OCI-LY7 (cell line): Measurements from ENCODE around the gene FAM162A. TPM values are rescaled to one million over a fixed set of nuclear protein-coding genes. Genes with fewer than 3 reads are reported as not detected.

Experiments used
- BruUV-seq: library from RNA; stranded (reverse); fragments of 400-500 nt; replicated peaks from 2 replicates; lab custom pipeline; 2021; lab: Mats Ljungman, UMichigan
- CTCF ChIA-PET: fragments of 300-600 bp; sonication (Branson Sonifier 250); formaldehyde crosslinking; loops from one replicate; lab custom pipeline; 2022; ENCODE audit warnings: antibody characterized with exemption; ENCODE audit not compliant: unreplicated experiment; lab: Charles Lee
- POLR2A ChIA-PET: fragments of 300-600 bp; sonication (Branson Sonifier 250); formaldehyde crosslinking; loops from one replicate; lab custom pipeline; 2022; ENCODE audit warnings: antibody characterized with exemption; lab: Charles Lee
- DNase-seq: peaks from one replicate; pipeline ENCODE4 v3.0.0-alpha.2; 2015; ENCODE audit warnings: low spot score
- H2AFZ ChIP-seq: fragments of 200-600 bp; sonication (generic), shearing (Covaris generic); 2 replicates; pipeline ENCODE4 v1.6.1; 2014; ENCODE audit warnings: mild to moderate bottlenecking, antibody characterized with exemption, low read length, moderate library complexity
- H3K27ac ChIP-seq: fragments of 200-600 bp; sonication (generic); 2 replicates; pipeline ENCODE4 v1.5.1; 2014; ENCODE audit warnings: mixed run types, low read depth, mild to moderate bottlenecking, moderate library complexity, low read length, inconsistent platforms; ENCODE audit not compliant: poor library complexity, severe bottlenecking
- H3K36me3 ChIP-seq: fragments of 200-600 bp; sonication (generic); 2 replicates; pipeline ENCODE4 v1.6.1; 2014; ENCODE audit warnings: mild to moderate bottlenecking, antibody characterized with exemption, low read length, moderate library complexity, mixed read lengths; ENCODE audit not compliant: insufficient read depth
- H3K4me1 ChIP-seq: fragments of 200-600 bp; sonication (generic); 2 replicates; pipeline ENCODE4 v1.5.1; 2014; ENCODE audit warnings: mild to moderate bottlenecking, low read length; ENCODE audit not compliant: insufficient read depth, poor library complexity, severe bottlenecking
- H3K4me2 ChIP-seq: fragments of 200-600 bp; sonication (generic); 2 replicates; pipeline ENCODE4 v1.6.1; 2014; ENCODE audit warnings: mild to moderate bottlenecking, low read length
- H3K4me3 ChIP-seq: fragments of 200-600 bp; sonication (generic); 2 replicates; pipeline ENCODE4 v1.5.1; 2014; ENCODE audit warnings: mild to moderate bottlenecking, low read depth, low read length; ENCODE audit not compliant: poor library complexity, severe bottlenecking
- H3K79me2 ChIP-seq: fragments of 200-600 bp; sonication (generic); 2 replicates; pipeline ENCODE4 v1.6.1; 2016; ENCODE audit warnings: low read depth, mild to moderate bottlenecking, low read length, moderate library complexity, mixed read lengths; ENCODE audit not compliant: insufficient read depth
- H3K9me2 ChIP-seq: fragments of 200-600 bp; sonication (generic); 2 replicates; pipeline ENCODE4 v1.6.1; 2016; ENCODE audit warnings: mild to moderate bottlenecking, low read length, mixed read lengths; ENCODE audit not compliant: insufficient read depth
- H3K9me3 ChIP-seq: fragments of 200-600 bp; sonication (generic); 2 replicates; pipeline ENCODE4 v1.6.1; 2014; ENCODE audit warnings: mild to moderate bottlenecking, mixed run types, low read length, mixed read lengths
- H4K20me1 ChIP-seq: fragments of 200-600 bp; sonication (generic); 2 replicates; pipeline ENCODE4 v1.6.1; 2014; ENCODE audit warnings: mild to moderate bottlenecking, antibody characterized with exemption, low read length, moderate library complexity, mixed read lengths; ENCODE audit not compliant: insufficient read depth
- EZH2phosphoT487 ChIP-seq: fragments of 200-600 bp; sonication (generic); IDR thresholded peaks from 2 replicates; pipeline ENCODE4 v1.6.1; 2018; ENCODE audit warnings: low read depth, borderline replicate concordance, mild to moderate bottlenecking, mixed run types, antibody characterized with exemption, low read length, moderate library complexity, mixed read lengths
- intact Hi-C: fragments of 100-400 bp; cut with micrococcal nuclease; formaldehyde crosslinking; loops from one replicate; pipeline ENCODE4 v1.10.0; 2022; ENCODE audit not compliant: unreplicated experiment
- total RNA-seq, 2 experiments: library from RNA; depleted of rRNA in 1 of 2; stranded (reverse); fragments of >200 nt in 1 of 2; shearing (Covaris generic) in 1 of 2; gene quantifications; 2 replicates each; pipeline ENCODE4 v1.2.3, GENCODE V29; 2014 to 2022
- TF ChIP-seq, protein P1 (sequence below): fragments of 200-600 bp; sonication (generic); conservative IDR thresholded peaks from 2 replicates; pipeline ENCODE4 v1.5.1; 2014; ENCODE audit warnings: mild to moderate bottlenecking, antibody characterized with exemption, low read length, moderate library complexity, mixed read lengths

The FAM162A gene
- total RNA-seq, 2 experiments from 2014 or later = 43.2 to 61.1 TPM

- no peak overlapping the region for H3K27ac ChIP-seq
- ChIA-PET POLR2A (no interaction called here), CTCF (no interaction called here)
- H3K4me1 ChIP-seq = peaks cover 19% of the 10 kb centered on the region
- H4K20me1 ChIP-seq = no peaks in the 10 kb centered on the region
- H3K9me3 ChIP-seq = no peaks in the 10 kb centered on the region
- H3K4me2 ChIP-seq = no peak overlapping the region
- no peak for TF ChIP-seq EZH2phosphoT487
- TF ChIP-seq, protein P1, sequence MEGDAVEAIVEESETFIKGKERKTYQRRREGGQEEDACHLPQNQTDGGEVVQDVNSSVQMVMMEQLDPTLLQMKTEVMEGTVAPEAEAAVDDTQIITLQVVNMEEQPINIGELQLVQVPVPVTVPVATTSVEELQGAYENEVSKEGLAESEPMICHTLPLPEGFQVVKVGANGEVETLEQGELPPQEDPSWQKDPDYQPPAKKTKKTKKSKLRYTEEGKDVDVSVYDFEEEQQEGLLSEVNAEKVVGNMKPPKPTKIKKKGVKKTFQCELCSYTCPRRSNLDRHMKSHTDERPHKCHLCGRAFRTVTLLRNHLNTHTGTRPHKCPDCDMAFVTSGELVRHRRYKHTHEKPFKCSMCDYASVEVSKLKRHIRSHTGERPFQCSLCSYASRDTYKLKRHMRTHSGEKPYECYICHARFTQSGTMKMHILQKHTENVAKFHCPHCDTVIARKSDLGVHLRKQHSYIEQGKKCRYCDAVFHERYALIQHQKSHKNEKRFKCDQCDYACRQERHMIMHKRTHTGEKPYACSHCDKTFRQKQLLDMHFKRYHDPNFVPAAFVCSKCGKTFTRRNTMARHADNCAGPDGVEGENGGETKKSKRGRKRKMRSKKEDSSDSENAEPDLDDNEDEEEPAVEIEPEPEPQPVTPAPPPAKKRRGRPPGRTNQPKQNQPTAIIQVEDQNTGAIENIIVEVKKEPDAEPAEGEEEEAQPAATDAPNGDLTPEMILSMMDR = peak; percentile 48; the same call in 1 of the 2 replicates
- BruUV-seq = no TSS peak
- DNase-seq = no peak
- peaks cover 25% of the 10 kb centered on the region for H3K79me2 ChIP-seq
- peaks cover 24% of the 10 kb centered on the region for H3K36me3 ChIP-seq
- intact Hi-C loops = loop anchor here (10.0 kb wide), 2 partner anchors 393 to 817 kb away; partner anchors contain the start of gene SEC22A
- no peaks in the 10 kb centered on the region for H3K9me2 ChIP-seq
- no peak overlapping the region for H2AFZ ChIP-seq
- no peak overlapping the region for H3K4me3 ChIP-seq
These were observed 3.7 kb downstream of the FAM162A start for GRCh38 chr3:122387709-122388108.

DNA sequence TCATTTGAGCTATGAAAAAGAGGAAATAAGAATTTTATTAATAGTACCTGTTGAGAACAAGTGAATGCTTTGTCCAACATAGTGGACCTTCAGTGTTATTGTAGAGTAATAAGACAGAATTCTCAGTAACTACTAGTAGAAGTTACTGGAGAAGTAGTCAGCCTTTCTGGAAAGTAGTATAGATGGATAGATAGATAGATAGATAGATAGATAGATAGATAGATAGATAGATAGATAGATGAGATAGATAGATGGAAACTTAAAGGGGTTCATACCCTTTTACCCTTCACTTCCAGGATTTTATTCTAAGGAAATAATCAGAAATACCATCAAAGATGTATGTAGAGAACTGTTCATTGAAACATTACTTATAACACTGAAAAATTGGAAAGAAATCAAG, 5.2 kb downstream of the FAM162A start:
- no peak overlapping the region for H2AFZ ChIP-seq
- no peak overlapping the region for H3K4me2 ChIP-seq
- TF ChIP-seq, protein P1 = no peak
- TF ChIP-seq EZH2phosphoT487 = no peak
- H3K9me3 ChIP-seq = no peaks in the 10 kb centered on the region
- no peak for DNase-seq
- peaks cover 36% of the 10 kb centered on the region for H3K36me3 ChIP-seq
- ChIA-PET POLR2A (interaction anchor here (0.5 to 1.2 kb wide), 5 partner anchors 27 to 435 kb away, joined by 3 to 6 read pairs (median 3); no protein-coding TSS in a partner anchor), CTCF (no interaction called here)
- H3K4me3 ChIP-seq = no peak overlapping the region
- no peak overlapping the region for H3K27ac ChIP-seq
- no peaks in the 10 kb centered on the region for H3K9me2 ChIP-seq
- intact Hi-C loops = loop anchor here (10.0 kb wide), 2 partner anchors 394 to 816 kb away; partner anchors contain the start of gene SEC22A
- H3K79me2 ChIP-seq = peaks cover 17% of the 10 kb centered on the region; the same call in 1 of the 2 replicates
- BruUV-seq = no TSS peak
- 0 out of 2 replicates have a peak, but pooled peaks cover 5% of the 10 kb centered on the region for H4K20me1 ChIP-seq
- peaks cover 13% of the 10 kb centered on the region for H3K4me1 ChIP-seq

- ChIA-PET CTCF (no interaction called here), POLR2A (interaction anchor here (0.6 to 1.2 kb wide), 4 partner anchors 18 to 290 kb away, joined by 3 to 9 read pairs (median 3); no protein-coding TSS in a partner anchor)
- TF ChIP-seq, protein P1 = no peak
- no peak for TF ChIP-seq EZH2phosphoT487
- intact Hi-C loops = loop anchor here (5.0 to 10.0 kb wide), 3 partner anchors 272 to 815 kb away; partner anchors contain the start of gene SEC22A
- H3K27ac ChIP-seq = no peak overlapping the region
- H2AFZ ChIP-seq = no peak overlapping the region
- peaks cover 36% of the 10 kb centered on the region for H3K36me3 ChIP-seq
- H3K9me3 ChIP-seq = no peaks in the 10 kb centered on the region
- BruUV-seq = no TSS peak
- peaks cover 12% of the 10 kb centered on the region; the same call in 1 of the 2 replicates for H3K79me2 ChIP-seq
- H3K4me2 ChIP-seq = no peak overlapping the region
- H4K20me1 ChIP-seq = 0 out of 2 replicates have a peak, but pooled peaks cover 5% of the 10 kb centered on the region
- H3K4me3 ChIP-seq = no peak overlapping the region
- peaks cover 13% of the 10 kb centered on the region for H3K4me1 ChIP-seq
- H3K9me2 ChIP-seq = no peaks in the 10 kb centered on the region
- DNase-seq = no peak
These were observed 5.9 kb downstream of the FAM162A start for GRCh38 chr3:122389892-122390291.
